Ishikawa (cell line): ENCODE results near the gene NKAIN2.

ENCODE experiments used
- CEBPB ChIP-seq: IDR thresholded peaks from 2 replicates; pipeline ENCODE4 v1.6.1; 2012
- CREB1 ChIP-seq: IDR thresholded peaks from 2 replicates; pipeline ENCODE4 v1.6.1; 2012; ENCODE audit warnings: low read depth
- EP300 ChIP-seq: IDR thresholded peaks from 2 replicates; pipeline ENCODE4 v1.6.1; 2012; ENCODE audit warnings: borderline replicate concordance
- FOXM1 ChIP-seq: IDR thresholded peaks from 2 replicates; pipeline ENCODE4 v1.6.1; 2012; ENCODE audit warnings: low read depth, borderline replicate concordance
- RAD21 ChIP-seq: IDR thresholded peaks from 2 replicates; pipeline ENCODE4 v1.6.1; 2012; ENCODE audit warnings: low read depth
- TCF12 ChIP-seq: IDR thresholded peaks from 2 replicates; pipeline ENCODE4 v1.6.1; 2012; ENCODE audit warnings: low read depth
- TEAD4 ChIP-seq: IDR thresholded peaks from 2 replicates; pipeline ENCODE4 v1.6.1; 2012
- ZBTB7A ChIP-seq: IDR thresholded peaks from 2 replicates; pipeline ENCODE4 v1.6.1; 2012; ENCODE audit warnings: low read depth
- TF ChIP-seq, protein P1 (sequence below): IDR thresholded peaks from 2 replicates; pipeline ENCODE4 v1.6.1; 2012
- TF ChIP-seq, protein P2 (sequence below): IDR thresholded peaks from 2 replicates; pipeline ENCODE4 v1.6.1; 2012; ENCODE audit warnings: low read depth, mild to moderate bottlenecking
- TF ChIP-seq, protein P3 (sequence below): IDR thresholded peaks from 2 replicates; pipeline ENCODE4 v1.6.1; 2012

DNA sequence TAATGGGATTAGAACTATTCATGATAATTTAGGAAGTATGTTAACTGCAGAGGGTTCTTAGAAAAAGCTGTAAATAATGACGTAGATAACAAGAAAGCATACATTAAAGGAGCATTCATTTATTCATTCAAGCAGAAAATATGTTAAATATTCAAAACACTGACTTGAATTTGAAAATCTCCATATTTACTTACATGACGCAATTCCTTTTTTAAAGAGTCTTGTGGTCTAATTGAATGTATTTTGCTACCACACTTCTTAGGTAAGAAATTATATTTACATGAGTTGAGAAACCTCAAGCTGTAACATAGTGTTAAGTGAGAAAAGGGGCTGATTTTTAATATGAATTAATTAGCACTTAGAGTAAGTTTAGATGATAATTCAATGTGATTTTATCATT, 38.9 kb upstream of the NKAIN2 start:
- no peak for TF ChIP-seq EP300
- TF ChIP-seq ZBTB7A, result no peak
- no peak for TF ChIP-seq RAD21
- no peak for TF ChIP-seq TCF12
- TF ChIP-seq, protein P1, sequence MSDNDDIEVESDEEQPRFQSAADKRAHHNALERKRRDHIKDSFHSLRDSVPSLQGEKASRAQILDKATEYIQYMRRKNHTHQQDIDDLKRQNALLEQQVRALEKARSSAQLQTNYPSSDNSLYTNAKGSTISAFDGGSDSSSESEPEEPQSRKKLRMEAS, result no peak
- no peak for TF ChIP-seq FOXM1
- no peak for TF ChIP-seq CREB1
- TF ChIP-seq, protein P2, sequence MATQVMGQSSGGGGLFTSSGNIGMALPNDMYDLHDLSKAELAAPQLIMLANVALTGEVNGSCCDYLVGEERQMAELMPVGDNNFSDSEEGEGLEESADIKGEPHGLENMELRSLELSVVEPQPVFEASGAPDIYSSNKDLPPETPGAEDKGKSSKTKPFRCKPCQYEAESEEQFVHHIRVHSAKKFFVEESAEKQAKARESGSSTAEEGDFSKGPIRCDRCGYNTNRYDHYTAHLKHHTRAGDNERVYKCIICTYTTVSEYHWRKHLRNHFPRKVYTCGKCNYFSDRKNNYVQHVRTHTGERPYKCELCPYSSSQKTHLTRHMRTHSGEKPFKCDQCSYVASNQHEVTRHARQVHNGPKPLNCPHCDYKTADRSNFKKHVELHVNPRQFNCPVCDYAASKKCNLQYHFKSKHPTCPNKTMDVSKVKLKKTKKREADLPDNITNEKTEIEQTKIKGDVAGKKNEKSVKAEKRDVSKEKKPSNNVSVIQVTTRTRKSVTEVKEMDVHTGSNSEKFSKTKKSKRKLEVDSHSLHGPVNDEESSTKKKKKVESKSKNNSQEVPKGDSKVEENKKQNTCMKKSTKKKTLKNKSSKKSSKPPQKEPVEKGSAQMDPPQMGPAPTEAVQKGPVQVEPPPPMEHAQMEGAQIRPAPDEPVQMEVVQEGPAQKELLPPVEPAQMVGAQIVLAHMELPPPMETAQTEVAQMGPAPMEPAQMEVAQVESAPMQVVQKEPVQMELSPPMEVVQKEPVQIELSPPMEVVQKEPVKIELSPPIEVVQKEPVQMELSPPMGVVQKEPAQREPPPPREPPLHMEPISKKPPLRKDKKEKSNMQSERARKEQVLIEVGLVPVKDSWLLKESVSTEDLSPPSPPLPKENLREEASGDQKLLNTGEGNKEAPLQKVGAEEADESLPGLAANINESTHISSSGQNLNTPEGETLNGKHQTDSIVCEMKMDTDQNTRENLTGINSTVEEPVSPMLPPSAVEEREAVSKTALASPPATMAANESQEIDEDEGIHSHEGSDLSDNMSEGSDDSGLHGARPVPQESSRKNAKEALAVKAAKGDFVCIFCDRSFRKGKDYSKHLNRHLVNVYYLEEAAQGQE, result no peak
- TF ChIP-seq, protein P3, sequence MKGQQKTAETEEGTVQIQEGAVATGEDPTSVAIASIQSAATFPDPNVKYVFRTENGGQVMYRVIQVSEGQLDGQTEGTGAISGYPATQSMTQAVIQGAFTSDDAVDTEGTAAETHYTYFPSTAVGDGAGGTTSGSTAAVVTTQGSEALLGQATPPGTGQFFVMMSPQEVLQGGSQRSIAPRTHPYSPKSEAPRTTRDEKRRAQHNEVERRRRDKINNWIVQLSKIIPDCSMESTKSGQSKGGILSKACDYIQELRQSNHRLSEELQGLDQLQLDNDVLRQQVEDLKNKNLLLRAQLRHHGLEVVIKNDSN, result no peak
- TF ChIP-seq CEBPB, result no peak
- no peak for TF ChIP-seq TEAD4
